Smooth muscle cell (in vitro differentiated cells): ENCODE results near the gene LST1. TPM values are rescaled to one million over a fixed set of nuclear protein-coding genes. Genes with fewer than 3 reads are reported as not detected.

ENCODE experiments used
- DNase-seq: peaks from one replicate; lab custom pipeline; 2025; ENCODE audit not compliant: unreplicated experiment; lab: John Stamatoyannopoulos, UW
- H2AFZ ChIP-seq: fragments of 200-600 bp; sonication (generic); 2 replicates; pipeline ENCODE4 v1.6.0; 2016; ENCODE audit warnings: antibody characterized with exemption, low read depth, mild to moderate bottlenecking
- H3F3A ChIP-seq: fragments of 200-600 bp; sonication (generic); 2 replicates; pipeline ENCODE4 v1.6.0; 2017; ENCODE audit warnings: antibody characterized with exemption, low read depth
- H3K27ac ChIP-seq: fragments of 200-600 bp; sonication (generic); 2 replicates; pipeline ENCODE4 v1.5.1; 2016; ENCODE audit warnings: low read depth, mild to moderate bottlenecking
- H3K27me3 ChIP-seq: fragments of 200-600 bp; sonication (generic); 2 replicates; pipeline ENCODE4 v1.6.1; 2016; ENCODE audit warnings: low read depth, mild to moderate bottlenecking
- H3K36me3 ChIP-seq: fragments of 200-600 bp; sonication (generic); 2 replicates; pipeline ENCODE4 v1.5.1; 2016; ENCODE audit warnings: low read depth
- H3K4me1 ChIP-seq: fragments of 200-600 bp; sonication (generic); 2 replicates; pipeline ENCODE4 v1.5.1; 2016; ENCODE audit warnings: low read depth
- H3K4me2 ChIP-seq: fragments of 200-600 bp; sonication (generic); 2 replicates; pipeline ENCODE4 v1.6.0; 2016; ENCODE audit warnings: mild to moderate bottlenecking
- H3K4me3 ChIP-seq: fragments of 200-600 bp; sonication (generic); 2 replicates; pipeline ENCODE4 v1.5.1; 2016; ENCODE audit warnings: mild to moderate bottlenecking
- H3K79me2 ChIP-seq: fragments of 200-600 bp; sonication (generic); 2 replicates; pipeline ENCODE4 v1.6.0; 2016; ENCODE audit warnings: low read depth, mild to moderate bottlenecking
- H3K9ac ChIP-seq: fragments of 200-600 bp; sonication (generic); 2 replicates; pipeline ENCODE4 v1.6.0; 2016; ENCODE audit warnings: low read depth
- H3K9me3 ChIP-seq: fragments of 200-600 bp; sonication (generic); replicated peaks from 2 replicates; pipeline ENCODE4 v1.5.1; 2016; ENCODE audit warnings: low read depth
- H4K20me1 ChIP-seq: fragments of 200-600 bp; sonication (generic); 2 replicates; pipeline ENCODE4 v1.6.0; 2016; ENCODE audit warnings: low read depth
- WGBS: methylation state at CpG from one replicate; pipeline ENCODE4 v1.1.7; 2016; ENCODE audit warnings: low lambda C conversion rate; 5-methylcytosine and 5-hydroxymethylcytosine counted together
- polyA plus RNA-seq: library from polyadenylated mRNA; unstranded; fragments of >200 nt; fragmentation: Nextera tagmentation; extraction: Ambion mirVana; gene quantifications from 2 replicates; pipeline ENCODE4 v1.2.1, GENCODE V29; 2016
- total RNA-seq: library from RNA; depleted of rRNA; stranded (reverse); fragments of >200 nt; gene quantifications from 2 replicates; pipeline ENCODE4 v1.2.3, GENCODE V29; 2014
- TF ChIP-seq, protein P1 (sequence below): fragments of 200-600 bp; sonication (generic); IDR thresholded peaks from 2 replicates; pipeline ENCODE4 v1.5.1; 2017; ENCODE audit warnings: borderline replicate concordance, mild to moderate bottlenecking, antibody characterized with exemption; ENCODE audit not compliant: insufficient read depth, poor library complexity, severe bottlenecking

Gene LST1
- total and polyA plus RNA-seq, 2 experiments from 2014 or later, result 1.4 TPM; not detected in 1

DNA sequence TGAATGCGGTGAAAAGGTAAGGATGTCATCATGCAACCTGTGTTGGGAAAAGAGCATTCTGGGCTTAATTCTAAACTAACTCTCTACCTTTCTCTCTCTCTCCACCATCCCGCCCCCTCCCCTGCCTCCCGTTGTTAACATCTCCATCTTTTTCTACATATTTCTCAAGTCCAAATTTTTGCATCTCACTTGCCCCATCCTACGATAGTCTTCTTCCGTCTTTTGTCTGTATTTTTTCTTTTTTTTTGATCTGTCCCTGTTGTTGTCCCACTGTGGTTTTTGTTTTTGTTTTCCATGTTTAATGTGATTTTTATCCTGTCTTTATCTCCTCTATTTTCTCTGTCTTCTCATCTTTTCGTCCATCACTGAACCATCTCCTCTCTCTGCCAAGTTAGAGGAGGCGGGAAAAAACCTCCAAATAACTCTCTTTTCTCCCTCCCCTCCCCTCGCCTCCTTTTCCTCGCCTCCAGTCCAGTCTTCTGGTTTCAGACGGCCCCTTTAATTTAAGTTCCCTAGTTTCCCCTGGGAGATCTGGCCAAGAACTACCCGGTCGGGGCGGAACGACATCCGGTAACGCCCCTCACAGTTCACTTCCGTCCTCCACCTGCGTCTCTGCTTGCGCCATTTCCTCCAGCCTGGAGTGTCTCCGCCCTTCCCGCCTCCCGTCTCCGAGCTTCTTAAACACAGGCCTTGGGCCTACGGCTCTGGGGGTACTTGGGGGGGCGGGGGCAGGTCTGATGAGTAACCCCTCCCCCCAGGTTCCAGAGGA, 38.9 kb upstream of the LST1 start, which contains the start of gene NFKBIL1:
Gene NFKBIL1 (plus strand): TSS at position 651 of the 769 bp plus-strand sequence. CDS start 87 bp downstream, at position 738.
- H3K36me3 ChIP-seq, result no peaks in the 10 kb centered on the region
- DNase-seq, result peak; percentile 51
- no peaks in the 10 kb centered on the region for H3K27me3 ChIP-seq
- WGBS, result under 1% methylated on average over 25 of the region's 25 CpGs
- H3F3A ChIP-seq, result peaks cover 14% of the 10 kb centered on the region
- TF ChIP-seq, protein P1, sequence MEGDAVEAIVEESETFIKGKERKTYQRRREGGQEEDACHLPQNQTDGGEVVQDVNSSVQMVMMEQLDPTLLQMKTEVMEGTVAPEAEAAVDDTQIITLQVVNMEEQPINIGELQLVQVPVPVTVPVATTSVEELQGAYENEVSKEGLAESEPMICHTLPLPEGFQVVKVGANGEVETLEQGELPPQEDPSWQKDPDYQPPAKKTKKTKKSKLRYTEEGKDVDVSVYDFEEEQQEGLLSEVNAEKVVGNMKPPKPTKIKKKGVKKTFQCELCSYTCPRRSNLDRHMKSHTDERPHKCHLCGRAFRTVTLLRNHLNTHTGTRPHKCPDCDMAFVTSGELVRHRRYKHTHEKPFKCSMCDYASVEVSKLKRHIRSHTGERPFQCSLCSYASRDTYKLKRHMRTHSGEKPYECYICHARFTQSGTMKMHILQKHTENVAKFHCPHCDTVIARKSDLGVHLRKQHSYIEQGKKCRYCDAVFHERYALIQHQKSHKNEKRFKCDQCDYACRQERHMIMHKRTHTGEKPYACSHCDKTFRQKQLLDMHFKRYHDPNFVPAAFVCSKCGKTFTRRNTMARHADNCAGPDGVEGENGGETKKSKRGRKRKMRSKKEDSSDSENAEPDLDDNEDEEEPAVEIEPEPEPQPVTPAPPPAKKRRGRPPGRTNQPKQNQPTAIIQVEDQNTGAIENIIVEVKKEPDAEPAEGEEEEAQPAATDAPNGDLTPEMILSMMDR, result no peak
- H3K9me3 ChIP-seq, result no peaks in the 10 kb centered on the region
- H3K4me3 ChIP-seq, result peak within 1 kb of the TSS; percentile 74
- peak within 1 kb of the TSS; percentile 85 for H3K9ac ChIP-seq
- peaks cover 12% of the 10 kb centered on the region for H3K4me1 ChIP-seq
- peaks cover 32% of the 10 kb centered on the region for H3K79me2 ChIP-seq
- H2AFZ ChIP-seq, result peak within 1 kb of the TSS; percentile 91
- H3K27ac ChIP-seq, result peak within 1 kb of the TSS; percentile 79
- no peaks in the 10 kb centered on the region for H4K20me1 ChIP-seq
- H3K4me2 ChIP-seq, result peak within 1 kb of the TSS; percentile 91

DNA sequence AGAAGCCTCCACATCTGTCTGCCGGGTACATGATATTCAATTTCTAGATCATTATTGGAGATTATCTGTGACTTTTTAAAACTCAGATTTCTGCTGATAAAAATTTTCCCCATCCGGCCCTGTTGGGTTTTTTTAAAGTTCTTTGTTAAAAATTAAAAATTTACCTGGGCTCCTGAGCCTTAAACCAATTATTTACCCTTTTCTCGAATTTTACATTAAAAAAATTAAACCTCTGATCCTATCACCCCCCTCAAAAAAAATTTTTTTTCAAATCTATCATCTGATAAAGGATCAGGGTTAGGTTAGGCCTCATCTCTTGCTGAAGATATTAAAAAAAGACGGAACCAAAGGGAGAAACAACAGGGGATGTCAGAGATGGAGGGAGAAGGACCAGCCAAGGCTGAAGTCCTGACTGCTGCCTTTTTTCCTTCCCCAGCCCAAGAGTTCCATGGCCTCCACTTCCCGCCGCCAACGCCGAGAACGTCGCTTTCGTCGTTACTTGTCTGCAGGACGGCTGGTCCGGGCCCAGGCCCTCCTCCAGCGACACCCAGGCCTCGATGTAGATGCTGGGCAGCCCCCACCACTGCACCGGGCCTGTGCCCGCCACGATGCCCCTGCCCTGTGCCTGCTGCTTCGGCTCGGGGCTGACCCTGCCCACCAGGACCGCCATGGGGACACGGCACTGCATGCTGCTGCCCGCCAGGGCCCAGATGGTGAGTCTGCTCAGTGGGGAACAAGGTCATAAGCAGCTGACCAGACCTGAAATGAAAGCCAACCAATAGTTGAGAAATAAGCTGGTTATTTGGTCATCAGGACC, 38.1 kb upstream of the LST1 start:
- Histone ChIP-seq H3K4me3 (peak overlapping the region; percentile 74), H3K9me3 (no peaks in the 10 kb centered on the region), H4K20me1 (no peaks in the 10 kb centered on the region), H3K4me1 (peaks cover 12% of the 10 kb centered on the region), H3K79me2 (peaks cover 35% of the 10 kb centered on the region), H2AFZ (peak overlapping the region; percentile 91), H3K27ac (peak overlapping the region; percentile 79), H3K9ac (peak overlapping the region; percentile 85), H3K4me2 (peak overlapping the region; percentile 91), H3K36me3 (no peaks in the 10 kb centered on the region), H3K27me3 (no peaks in the 10 kb centered on the region), H3F3A (peaks cover 10% of the 10 kb centered on the region)
- TF ChIP-seq, protein P1, result no peak
- DNase-seq, result no peak
- 75% methylated on average over 24 of the region's 24 CpGs for WGBS

DNA sequence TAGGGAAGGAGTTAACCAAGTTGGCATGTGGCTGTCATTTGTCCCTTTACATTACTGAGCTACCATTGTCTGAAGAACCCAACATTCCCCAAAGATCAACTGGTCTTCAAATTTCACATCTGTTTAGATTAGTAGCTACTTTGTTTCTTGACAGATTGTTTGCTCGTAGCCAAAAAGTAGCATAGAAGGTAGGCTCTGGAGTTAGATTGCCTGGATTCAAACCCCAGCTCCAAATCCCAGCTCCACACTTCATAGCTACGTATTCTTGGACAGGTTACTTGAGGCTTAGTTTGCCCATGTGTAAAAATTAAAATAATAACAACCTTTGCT, 37.6 kb upstream of the LST1 start:
- Histone ChIP-seq H4K20me1 (no peaks in the 10 kb centered on the region), H3K4me2 (peak overlapping the region; percentile 91), H3F3A (peaks cover 5% of the 10 kb centered on the region), H3K36me3 (no peaks in the 10 kb centered on the region), H3K9ac (peak overlapping the region; percentile 85), H3K4me3 (peak overlapping the region; percentile 74), H3K27me3 (no peaks in the 10 kb centered on the region), H3K79me2 (peaks cover 32% of the 10 kb centered on the region), H3K27ac (peak overlapping the region; percentile 79), H3K9me3 (no peaks in the 10 kb centered on the region), H2AFZ (no peak overlapping the region), H3K4me1 (peaks cover 12% of the 10 kb centered on the region)
- TF ChIP-seq, protein P1, result no peak
- DNase-seq, result no peak
- 95% methylated on average over 2 of the region's 2 CpGs for WGBS
